PFSK-1 (cell line): ENCODE results near the gene MCM5.

Source experiments
- FOXP2 ChIP-seq: optimal IDR thresholded peaks from 2 replicates; pipeline ENCODE3; 2011; ENCODE audit warnings: borderline replicate concordance, control low read depth, inconsistent platforms; ENCODE audit not compliant: insufficient read depth; ENCODE audit errors: extremely low read length, extremely low read depth
- POLR2AphosphoS5 ChIP-seq: IDR thresholded peaks from 2 replicates; pipeline ENCODE4 v1.6.1; 2012; ENCODE audit warnings: low read depth, mild to moderate bottlenecking, control low read depth, low read length, moderate library complexity
- SIN3A ChIP-seq: IDR thresholded peaks from 2 replicates; pipeline ENCODE4 v1.6.1; 2012; ENCODE audit warnings: mild to moderate bottlenecking, low read length, moderate library complexity, borderline replicate concordance; ENCODE audit not compliant: insufficient read depth
- TAF1 ChIP-seq: IDR thresholded peaks from 2 replicates; pipeline ENCODE4 v1.6.1; 2012; ENCODE audit warnings: low read length, control low read depth, borderline replicate concordance; ENCODE audit not compliant: insufficient read depth
- TF ChIP-seq, protein P1 (sequence below), 2 experiments: IDR thresholded peaks; 2 replicates each; pipeline versions ENCODE4 v1.6.1 to v1.8.0; 2011 to 2012; ENCODE audit warnings: low read depth in 2 of 2, low read length in 2 of 2, control low read depth in 1 of 2, inconsistent platforms in 1 of 2, mild to moderate bottlenecking in 1 of 2, moderate library complexity in 1 of 2; ENCODE audit not compliant: insufficient read depth in 1 of 2

The MCM5 gene

DNA sequence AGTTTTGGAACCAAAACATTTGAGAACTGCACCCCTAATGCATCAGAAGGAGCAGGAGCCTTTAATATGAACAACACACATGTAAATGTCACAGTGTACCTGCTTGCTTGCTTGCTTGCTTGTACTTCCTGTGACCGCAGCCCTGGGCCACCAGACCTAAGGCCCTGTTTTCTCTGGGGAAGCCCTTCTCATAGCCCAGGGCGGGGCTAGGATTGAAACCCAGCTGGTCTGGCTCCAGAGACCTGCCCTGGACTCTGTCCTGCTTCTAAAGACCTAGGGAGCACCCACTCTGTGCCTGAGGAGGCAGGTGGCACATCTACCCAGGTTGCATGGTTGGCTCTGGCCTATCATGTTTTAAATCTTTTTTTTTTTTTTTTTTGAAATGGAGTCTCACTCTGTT, 7.6 kb upstream of the MCM5 start:
- TF ChIP-seq FOXP2, result no peak
- TF ChIP-seq, protein P1, sequence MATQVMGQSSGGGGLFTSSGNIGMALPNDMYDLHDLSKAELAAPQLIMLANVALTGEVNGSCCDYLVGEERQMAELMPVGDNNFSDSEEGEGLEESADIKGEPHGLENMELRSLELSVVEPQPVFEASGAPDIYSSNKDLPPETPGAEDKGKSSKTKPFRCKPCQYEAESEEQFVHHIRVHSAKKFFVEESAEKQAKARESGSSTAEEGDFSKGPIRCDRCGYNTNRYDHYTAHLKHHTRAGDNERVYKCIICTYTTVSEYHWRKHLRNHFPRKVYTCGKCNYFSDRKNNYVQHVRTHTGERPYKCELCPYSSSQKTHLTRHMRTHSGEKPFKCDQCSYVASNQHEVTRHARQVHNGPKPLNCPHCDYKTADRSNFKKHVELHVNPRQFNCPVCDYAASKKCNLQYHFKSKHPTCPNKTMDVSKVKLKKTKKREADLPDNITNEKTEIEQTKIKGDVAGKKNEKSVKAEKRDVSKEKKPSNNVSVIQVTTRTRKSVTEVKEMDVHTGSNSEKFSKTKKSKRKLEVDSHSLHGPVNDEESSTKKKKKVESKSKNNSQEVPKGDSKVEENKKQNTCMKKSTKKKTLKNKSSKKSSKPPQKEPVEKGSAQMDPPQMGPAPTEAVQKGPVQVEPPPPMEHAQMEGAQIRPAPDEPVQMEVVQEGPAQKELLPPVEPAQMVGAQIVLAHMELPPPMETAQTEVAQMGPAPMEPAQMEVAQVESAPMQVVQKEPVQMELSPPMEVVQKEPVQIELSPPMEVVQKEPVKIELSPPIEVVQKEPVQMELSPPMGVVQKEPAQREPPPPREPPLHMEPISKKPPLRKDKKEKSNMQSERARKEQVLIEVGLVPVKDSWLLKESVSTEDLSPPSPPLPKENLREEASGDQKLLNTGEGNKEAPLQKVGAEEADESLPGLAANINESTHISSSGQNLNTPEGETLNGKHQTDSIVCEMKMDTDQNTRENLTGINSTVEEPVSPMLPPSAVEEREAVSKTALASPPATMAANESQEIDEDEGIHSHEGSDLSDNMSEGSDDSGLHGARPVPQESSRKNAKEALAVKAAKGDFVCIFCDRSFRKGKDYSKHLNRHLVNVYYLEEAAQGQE (IDR thresholded peaks at IDR 0.05; ENCODE audit: insufficient read depth in 1 of 2, low read depth in 2 of 2, low read length in 2 of 2), result no peak
- no peak for TF ChIP-seq POLR2AphosphoS5
- TF ChIP-seq SIN3A, result no peak
- no peak for TF ChIP-seq TAF1

DNA sequence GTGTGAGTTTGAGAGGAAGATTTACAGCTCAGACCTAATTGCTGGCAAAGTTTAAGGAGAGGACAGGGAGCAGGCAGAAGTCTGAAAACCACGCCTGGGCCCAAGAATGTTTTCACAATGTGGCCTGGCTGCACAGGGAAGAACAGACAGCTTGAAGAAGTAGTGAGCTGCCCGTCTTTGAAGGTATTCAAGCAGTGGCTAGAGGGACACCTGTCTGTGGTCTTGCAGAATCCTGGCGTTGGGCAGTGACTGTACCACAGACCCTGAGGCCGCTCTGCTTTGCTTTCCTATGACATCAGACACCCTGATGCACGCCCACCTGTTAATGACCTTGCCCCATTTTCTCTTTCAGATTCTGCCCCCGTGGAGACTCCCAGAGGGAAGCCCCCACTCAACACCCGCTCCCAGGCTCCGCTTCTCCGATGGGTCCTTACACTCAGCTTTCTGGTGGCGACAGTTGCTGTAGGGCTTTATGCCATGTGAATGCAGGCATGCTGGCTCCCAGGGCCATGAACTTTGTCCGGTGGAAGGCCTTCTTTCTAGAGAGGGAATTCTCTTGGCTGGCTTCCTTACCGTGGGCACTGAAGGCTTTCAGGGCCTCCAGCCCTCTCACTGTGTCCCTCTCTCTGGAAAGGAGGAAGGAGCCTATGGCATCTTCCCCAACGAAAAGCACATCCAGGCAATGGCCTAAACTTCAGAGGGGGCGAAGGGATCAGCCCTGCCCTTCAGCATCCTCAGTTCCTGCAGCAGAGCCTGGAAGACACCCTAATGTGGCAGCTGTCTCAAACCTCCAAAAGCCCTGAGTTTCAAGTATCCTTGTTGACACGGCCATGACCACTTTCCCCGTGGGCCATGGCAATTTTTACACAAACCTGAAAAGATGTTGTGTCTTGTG, 6.6 kb upstream of the MCM5 start:
- TF ChIP-seq TAF1 (no peak), SIN3A (no peak), FOXP2 (no peak), POLR2AphosphoS5 (no peak)
- TF ChIP-seq, protein P1 (IDR thresholded peaks at IDR 0.05; ENCODE audit: insufficient read depth in 1 of 2, low read depth in 2 of 2, low read length in 2 of 2), result no peak

DNA sequence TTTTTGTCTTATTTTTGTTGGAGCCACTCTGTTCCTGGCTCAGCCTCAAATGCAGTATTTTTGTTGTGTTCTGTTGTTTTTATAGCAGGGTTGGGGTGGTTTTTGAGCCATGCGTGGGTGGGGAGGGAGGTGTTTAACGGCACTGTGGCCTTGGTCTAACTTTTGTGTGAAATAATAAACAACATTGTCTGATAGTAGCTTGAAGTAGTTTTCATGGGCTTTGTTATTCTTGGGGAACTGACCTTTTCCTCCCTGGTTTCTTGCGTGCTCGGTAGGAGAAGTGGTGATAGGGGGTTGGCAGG, 6.0 kb upstream of the MCM5 start:
- no peak for TF ChIP-seq POLR2AphosphoS5

DNA sequence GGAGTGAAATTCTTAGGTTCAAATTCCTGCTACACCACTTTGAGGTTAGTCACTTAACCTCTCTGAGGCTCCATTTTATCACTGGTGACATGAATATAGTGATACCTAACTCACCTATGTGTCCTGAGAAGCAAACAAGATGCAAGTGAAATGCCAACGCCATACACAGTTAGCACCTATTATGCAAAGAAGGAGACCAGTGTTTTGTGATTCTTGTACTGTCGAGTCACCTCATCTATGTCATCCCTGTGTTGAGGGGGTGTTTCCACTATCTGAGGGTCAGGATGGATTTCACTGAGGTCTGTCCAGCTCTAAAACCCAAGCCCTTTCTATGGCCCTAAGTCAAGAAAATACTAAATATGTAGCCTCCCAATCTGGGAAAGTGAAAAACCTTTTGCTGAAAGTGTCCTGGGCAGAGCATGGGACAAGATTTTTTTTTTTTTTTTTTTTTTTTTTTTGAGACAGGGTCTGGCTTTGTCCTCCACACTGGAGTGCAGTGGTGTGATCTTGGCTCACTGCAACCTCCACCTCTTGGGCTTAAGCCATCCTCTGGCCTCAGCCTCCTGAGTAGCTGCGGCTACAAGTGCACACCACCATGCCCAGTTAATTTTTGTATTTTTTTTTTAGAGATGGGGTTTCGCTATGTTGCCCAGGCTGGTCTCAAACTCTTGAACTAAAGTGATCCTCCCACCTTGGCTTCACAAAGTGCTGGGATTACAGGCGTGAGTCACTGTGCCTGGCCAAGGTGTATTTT, 5.0 kb upstream of the MCM5 start:
- TF ChIP-seq, protein P1 (IDR thresholded peaks at IDR 0.05; ENCODE audit: insufficient read depth in 1 of 2, low read depth in 2 of 2, low read length in 2 of 2), result no peak
- no peak for TF ChIP-seq POLR2AphosphoS5
- TF ChIP-seq SIN3A, result no peak
- no peak for TF ChIP-seq TAF1
- no peak for TF ChIP-seq FOXP2

DNA sequence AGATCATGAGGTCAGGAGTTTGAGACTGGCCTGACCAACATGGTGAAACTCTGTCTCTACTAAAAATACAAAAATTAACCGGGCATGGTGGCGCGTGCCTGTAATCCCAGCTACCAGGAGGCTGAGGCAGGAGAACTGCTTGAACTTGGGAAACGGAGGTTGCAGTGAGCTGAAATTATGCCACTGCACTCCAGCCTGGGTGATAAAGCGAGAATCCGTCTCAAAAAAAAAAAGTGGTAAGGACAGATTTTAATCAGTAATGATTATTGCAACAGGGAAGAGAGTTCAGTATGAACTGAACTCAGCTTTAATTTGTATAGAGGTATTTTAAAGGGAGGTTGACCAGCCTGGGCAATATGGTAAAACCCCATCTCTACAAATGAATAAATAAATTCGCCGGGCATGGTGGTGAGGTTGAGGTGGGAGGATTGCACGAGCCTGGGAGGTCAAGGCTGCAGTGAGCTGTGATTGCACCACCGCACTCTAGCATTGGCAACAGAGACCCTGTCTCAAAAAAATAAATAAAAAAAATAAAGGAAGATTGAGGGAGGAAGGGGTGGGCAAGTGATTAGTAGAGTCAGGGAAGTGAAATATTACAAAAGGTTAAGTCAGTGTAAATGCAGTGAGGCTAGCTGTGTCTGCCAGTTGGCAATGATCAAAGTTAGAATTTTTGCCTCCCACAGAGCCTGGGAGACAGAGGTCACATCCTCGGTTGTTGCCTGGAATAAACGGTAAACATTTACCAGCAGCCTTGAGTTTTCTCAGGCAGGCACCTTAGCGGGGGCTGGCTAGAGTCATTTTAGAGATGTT, 2.6 kb upstream of the MCM5 start:
- no peak for TF ChIP-seq TAF1
- TF ChIP-seq, protein P1 (IDR thresholded peaks at IDR 0.05; ENCODE audit: insufficient read depth in 1 of 2, low read depth in 2 of 2, low read length in 2 of 2), result no peak
- TF ChIP-seq POLR2AphosphoS5, result no peak
- no peak for TF ChIP-seq FOXP2
- no peak for TF ChIP-seq SIN3A
